GM12873 (cell line): ENCODE data around the gene BANF2.

Experiments used
- CTCF ChIP-seq: IDR thresholded peaks from 2 replicates; pipeline ENCODE4 v1.5.1; 2012; ENCODE audit warnings: low read depth, mild to moderate bottlenecking, moderate library complexity, low read length, control low read depth; ENCODE audit not compliant: insufficient read depth; ENCODE audit errors: missing control alignments

BANF2 gene

GRCh38 chr20:17722493-17723300 lies 22.9 kb downstream of the BANF2 start:
- TF ChIP-seq CTCF: no peak

- TF ChIP-seq CTCF: no peak
Observed at GRCh38 chr20:17723301-17723691, 23.5 kb downstream of the BANF2 start.

GRCh38 chr20:17725094-17725835 lies 25.5 kb downstream of the BANF2 start:
- TF ChIP-seq CTCF: no peak

- no peak for TF ChIP-seq CTCF
Observed at GRCh38 chr20:17726902-17727301, 27.1 kb downstream of the BANF2 start.

- no peak for TF ChIP-seq CTCF
Observed at GRCh38 chr20:17727351-17727750, 27.6 kb downstream of the BANF2 start.

GRCh38 chr20:17728074-17728473 lies 28.3 kb downstream of the BANF2 start:
- no peak for TF ChIP-seq CTCF

- TF ChIP-seq CTCF: no peak
Observed at GRCh38 chr20:17730071-17730470, 30.3 kb downstream of the BANF2 start.
